ENCODE results near the gene RNF130.

DNA sequence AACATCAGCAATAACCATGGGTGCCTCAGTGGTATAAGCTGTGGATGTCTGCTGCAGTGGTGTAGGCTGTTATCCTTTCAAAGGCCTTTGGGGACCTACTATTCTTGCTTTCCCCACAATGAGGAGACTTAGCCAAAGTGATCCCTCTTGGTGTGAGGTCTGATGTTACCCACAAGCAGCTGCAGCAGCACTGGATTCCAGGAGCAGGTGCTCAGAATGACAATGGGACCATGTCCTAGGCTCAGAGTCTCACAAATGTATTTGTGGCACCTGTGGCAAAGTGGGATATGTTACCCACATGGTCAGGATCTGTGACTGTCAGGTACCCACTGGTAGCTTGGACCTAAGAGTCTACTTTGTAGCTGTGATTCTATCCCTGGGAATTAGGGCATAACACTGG, 70.4 kb downstream of the RNF130 start:
- no peak for TF ChIP-seq EZH2 (IDR thresholded peaks at IDR 0.05; ENCODE audit: insufficient read depth, low read length)
- TF ChIP-seq, protein P1, sequence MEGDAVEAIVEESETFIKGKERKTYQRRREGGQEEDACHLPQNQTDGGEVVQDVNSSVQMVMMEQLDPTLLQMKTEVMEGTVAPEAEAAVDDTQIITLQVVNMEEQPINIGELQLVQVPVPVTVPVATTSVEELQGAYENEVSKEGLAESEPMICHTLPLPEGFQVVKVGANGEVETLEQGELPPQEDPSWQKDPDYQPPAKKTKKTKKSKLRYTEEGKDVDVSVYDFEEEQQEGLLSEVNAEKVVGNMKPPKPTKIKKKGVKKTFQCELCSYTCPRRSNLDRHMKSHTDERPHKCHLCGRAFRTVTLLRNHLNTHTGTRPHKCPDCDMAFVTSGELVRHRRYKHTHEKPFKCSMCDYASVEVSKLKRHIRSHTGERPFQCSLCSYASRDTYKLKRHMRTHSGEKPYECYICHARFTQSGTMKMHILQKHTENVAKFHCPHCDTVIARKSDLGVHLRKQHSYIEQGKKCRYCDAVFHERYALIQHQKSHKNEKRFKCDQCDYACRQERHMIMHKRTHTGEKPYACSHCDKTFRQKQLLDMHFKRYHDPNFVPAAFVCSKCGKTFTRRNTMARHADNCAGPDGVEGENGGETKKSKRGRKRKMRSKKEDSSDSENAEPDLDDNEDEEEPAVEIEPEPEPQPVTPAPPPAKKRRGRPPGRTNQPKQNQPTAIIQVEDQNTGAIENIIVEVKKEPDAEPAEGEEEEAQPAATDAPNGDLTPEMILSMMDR (IDR thresholded peaks at IDR 0.05; ENCODE audit: insufficient read depth, low read depth, low read length): no peak

Measured in astrocyte (in vitro differentiated cells and primary cell).